ENCODE measurements around the gene MRGPRD.

Gene MRGPRD

DNA sequence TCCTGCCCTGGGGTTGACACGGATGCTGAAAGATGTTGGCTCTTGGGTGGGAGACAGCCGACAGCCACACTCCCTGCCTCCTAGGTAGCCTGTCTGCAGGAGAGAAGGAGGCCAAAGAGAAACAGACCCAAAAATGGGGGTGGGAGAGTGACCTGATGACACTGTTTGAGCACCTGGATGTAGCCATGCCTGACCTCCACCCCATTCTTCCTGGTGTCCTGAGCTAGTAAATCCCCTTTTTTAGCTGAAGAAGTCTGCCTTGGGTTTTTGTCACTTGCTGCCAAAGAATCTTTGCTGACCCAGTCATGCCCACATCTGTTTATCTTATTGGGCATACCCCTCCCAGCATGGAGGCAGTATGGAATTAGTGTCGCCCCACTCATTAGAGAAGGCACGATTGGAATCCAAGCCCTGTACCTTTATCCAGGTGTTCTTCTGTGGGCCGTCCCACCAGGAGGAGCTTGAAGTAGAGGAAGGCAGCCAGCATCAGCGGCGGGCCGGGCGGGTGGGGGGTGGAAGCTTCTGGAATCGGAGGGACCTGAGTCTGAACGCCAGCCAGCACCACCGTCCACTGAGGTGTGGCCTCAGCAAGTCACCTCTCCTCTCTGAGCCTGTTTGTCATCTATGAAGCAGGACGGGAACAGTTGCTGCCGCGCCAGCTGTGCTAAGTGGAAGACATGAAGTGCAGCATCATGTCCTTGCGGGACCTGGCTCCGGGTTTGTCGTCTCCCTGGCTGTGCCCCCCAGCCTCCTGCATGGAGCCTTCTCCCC, 39.3 kb downstream of the MRGPRD start:
- DNase-seq = no peak

DNA sequence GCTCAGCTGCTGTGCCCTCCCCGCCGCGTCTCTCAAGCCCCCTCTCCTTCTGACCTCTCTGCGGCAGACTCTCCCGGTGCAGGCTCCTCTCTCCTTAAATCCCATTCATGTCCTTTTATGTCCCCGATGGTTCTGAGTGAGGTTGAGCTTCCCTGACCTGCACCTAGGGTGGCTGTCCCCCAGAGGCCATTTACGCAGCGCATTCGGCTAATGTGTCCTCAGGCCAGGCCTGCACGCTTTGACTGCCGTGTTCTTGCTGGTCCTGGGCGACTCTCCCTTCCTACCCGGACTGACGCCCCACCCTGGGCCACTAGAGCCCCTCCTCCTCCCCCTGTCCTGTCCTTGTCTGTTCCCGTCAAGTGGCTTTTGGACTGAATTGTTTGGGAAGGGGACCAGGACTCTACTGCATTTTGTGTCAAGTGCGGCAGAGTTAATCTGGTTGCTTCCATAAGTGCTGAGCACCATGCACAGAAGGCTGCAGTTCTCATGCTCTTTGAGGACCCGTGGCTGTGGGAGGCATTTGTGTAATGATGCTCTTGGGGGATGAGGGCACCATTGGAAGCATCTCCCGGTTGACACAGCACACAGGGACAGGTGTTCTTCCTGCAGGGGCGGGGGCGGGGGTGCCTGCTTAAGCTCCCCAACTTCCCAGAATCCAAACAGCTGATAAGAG, 40.0 kb downstream of the MRGPRD start:
- no peak for DNase-seq

DNA sequence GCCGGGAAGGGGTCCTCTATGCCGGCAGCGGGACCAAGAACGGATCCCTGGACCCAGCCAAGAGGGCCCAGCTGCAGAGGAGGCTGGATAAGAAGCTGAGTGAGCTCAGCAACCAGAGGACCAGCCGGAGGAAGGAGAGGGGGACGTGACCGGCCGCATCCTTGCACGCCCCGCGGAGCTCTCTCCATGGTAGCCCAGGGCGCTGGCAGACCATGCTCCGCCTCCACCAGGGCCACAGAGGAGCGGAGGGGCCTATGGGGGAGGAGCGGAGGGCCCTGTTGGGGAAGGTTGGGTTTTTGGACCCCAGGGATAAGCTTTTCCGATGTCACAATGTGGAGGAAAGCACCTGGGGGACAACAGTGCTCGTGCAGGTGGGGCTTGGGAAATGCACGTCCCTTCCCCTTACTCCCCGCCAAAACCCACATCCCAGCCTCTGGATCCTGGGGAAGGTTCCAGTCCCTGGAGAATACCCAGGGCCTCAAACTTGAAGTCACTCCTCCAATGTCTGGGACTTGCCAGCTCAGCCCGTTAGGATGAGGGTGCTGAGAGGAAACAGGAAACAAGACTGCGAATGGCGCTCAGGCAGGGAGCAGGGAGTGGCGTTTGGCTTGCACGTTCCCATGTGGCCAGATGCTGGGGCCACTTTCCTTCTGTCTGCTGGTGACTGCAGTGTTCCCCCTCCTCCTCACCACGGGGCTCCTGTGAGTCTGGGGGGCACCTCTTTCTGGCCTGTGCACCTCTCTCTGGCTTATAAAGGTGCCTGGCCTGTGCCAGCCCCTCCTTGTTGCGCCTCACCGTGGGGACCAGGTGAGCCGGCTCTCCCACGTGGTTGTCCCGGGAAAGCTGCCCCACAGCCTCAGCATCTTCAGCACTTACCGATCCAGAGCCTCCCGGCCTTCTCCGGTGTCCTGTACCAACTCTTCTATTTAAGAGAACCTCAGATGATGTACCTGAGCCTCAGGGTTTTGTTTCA, 40.9 kb downstream of the MRGPRD start:
- DNase-seq = no peak

DNA sequence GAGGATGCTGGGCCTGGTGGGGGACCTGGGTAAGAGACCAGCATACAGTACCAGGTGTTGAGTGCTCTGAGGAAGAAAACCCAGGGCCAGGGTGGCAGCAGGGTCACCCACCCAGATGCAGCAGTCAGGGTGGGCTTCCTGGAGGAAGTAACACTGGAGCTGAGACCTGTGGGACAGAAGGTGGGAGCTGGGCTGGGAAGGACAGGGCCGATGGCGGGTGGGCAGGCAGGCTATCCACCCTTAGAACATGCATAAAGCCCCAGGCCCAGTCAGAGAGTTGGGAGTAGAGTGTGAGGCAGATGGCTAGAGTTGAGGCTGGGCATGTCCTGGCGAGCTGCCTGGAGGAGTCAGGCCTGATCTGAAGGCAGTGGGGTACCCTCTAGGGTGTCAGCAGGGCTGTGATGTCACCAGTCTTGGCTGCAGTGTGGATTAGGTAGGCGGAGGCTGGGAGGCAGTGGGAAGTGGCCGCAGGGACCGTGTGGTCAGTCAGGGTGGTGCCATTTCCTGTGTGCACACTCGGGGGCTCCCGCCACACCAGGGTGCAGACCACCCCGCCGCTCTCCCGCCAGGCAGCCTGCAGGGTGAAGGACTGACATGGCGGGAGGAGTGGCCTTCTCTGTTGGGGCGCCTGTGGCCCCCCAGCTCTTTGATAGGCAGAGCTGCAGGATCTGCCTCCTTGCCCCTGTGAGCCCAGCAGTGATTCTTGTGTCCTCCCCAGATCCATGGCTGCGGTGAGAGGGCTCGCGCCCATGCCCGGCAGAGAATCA, 41.8 kb downstream of the MRGPRD start:
- no peak for DNase-seq

DNA sequence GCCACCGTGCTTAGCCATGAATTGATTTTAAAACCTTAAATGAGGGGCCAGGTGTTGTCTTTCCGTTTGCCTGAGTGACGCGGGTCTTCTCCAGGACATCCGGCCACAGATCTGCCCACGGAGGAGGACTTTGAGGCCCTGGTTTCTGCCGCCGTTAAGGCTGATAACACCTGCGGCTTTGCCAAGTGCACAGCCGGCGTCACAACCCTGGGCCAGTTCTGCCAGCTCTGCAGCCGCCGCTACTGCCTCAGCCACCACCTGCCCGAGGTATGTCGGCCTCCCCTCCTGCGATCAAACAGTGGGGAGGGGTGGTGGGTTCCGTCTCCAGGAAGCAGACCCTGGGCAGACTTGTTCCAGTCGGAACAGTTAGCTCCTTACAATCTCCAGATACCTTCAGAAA, 42.7 kb downstream of the MRGPRD start:
- DNase-seq = no peak

DNA sequence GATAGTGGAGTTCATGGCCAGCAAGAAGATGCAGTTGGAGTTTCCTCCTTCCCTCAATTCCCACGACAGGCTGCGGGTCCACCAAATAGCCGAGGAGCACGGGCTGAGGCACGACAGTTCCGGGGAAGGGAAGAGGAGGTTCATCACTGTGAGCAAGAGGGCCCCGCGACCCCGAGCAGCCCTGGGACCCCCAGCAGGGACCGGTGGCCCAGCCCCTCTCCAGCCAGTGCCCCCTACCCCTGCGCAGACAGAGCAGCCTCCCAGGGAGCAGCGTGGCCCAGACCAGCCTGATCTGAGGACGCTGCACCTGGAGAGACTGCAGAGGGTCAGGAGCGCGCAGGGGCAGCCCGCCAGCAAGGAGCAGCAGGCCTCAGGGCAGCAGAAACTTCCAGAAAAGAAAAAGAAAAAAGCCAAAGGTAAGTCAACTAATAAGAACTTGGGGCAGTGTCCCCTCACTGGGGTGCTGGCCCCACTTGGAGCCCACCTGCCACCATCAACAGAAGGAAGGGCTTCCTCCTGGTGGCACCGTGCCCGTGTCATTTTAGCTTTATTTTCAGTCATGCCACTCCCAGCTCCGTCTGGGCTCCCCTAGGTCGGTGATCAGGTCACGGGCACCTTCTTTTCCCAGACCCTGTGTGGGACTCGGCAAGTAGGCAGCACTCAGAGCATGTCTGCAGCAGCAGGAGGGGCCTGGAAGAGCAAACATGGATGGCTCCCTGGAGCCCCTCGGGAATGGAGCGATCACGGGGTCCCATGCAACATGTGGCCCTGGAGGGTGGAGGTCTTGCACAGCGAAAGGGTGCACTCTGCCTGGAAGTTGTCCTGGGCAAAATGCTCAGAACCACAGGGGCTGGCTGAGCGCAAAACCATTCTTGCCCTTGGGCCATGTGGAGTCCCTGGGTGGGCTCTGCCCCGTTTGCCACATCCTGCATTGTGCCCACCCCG, 43.8 kb downstream of the MRGPRD start:
- DNase-seq = no peak

DNA sequence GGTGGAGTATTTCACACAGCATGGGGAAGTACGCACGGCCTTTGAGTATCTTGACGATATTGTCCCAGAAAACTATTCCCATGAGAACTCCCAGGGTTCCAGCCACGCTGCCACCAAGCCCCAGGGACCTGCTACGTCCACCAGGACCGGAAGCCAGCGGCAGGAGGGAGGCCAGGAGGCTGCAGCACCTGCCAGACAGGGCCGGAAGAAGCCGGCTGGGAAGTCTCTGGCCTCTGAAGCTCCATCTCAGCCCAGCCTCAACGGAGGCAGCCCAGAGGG, 44.5 kb downstream of the MRGPRD start:
- DNase-seq = no peak

DNA sequence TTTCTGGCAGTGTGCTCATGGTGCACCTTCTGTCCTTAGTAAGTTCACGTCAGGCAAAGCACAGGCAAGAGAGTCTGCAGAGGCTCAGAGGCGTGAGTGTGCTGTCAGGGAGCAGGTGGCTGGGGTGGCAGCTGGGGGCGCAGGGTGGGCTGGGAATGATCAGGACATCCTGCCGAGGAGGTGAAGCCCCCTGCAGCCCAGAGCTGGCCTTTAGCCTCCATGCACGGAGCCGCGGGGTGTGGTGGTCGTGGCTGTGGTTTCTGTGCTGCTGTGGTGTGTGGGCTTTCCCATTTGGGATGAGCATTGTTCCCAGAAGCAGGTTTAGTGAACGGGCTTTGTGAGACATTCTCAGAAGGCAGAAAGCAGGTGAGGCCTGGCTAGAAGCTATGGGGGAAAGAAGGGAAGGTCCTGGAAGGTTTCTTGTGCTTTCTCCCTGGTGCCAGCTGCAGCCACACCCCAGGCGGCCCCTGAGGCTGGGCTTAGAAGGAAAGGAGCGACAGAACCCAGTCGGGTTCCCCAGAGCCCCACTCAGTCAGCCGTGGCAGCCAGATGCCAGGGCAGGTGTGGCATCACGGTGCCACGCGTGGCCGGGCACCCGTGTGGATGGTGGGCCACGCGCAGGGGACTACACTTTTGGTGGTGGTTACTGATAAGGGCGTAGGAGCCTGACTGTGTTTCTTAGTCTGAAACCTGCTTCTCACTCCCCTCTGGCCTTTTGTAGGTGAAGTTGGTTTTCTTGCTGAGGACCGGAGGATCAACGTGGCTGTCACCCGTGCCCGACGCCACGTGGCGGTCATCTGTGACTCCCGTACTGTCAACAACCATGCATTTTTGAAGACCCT, 45.0 kb downstream of the MRGPRD start:
- no peak for DNase-seq

DNA sequence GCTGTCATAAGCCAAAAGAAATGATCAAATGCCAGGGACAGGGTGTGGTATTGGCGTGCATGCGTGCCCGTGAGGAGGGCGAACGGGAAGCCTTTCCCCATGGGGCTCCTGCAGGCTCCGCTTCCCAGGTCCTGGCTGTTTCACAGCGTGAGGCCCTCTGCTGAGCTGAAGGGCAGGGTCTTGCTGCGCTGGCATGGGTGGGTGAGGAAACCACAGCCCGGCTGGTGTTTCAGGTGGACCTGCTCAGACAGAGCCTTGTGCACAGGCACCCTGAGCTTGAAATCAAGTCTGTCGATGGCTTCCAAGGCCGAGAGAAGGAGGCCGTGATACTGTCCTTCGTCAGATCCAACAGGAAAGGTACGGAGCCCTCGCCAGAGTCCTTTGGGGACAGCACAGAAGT, 45.7 kb downstream of the MRGPRD start:
- DNase-seq = no peak

DNA sequence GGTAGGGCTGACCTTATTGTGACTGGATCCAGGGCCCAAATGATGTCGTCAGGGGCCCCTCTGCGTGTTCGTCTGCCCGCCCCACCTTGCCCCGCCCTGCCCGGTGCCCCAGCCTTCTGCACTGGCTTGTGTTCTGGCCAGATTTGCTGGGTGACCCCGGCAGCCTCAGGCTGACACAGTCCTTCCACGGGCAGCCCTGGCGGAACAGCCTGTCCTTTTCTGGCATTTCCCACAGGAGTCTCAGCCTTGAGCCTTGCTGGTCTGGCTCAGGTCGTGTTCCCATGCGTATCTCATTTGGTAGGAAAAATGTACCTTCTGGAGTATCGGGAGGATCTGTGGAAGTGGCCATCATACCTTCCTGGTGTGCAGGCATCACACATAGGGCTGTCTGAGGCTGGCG, 46.1 kb downstream of the MRGPRD start:
- no peak for DNase-seq

DNA sequence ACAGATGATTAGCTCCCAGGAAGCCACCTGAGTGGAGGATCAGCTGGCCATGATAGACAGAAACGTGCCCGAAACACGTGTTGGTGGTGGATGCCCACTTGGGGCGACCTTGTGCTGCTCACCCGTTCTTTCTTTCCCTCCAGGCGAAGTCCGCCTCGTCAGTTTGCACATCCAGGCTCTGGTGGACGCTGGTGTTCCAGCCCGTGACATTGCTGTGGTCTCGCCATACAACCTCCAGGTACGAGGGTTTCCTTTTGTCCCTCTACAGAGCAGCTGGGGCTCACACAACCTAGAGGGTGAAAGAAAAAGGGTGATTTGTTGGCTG, 46.5 kb downstream of the MRGPRD start:
- no peak for DNase-seq

DNA sequence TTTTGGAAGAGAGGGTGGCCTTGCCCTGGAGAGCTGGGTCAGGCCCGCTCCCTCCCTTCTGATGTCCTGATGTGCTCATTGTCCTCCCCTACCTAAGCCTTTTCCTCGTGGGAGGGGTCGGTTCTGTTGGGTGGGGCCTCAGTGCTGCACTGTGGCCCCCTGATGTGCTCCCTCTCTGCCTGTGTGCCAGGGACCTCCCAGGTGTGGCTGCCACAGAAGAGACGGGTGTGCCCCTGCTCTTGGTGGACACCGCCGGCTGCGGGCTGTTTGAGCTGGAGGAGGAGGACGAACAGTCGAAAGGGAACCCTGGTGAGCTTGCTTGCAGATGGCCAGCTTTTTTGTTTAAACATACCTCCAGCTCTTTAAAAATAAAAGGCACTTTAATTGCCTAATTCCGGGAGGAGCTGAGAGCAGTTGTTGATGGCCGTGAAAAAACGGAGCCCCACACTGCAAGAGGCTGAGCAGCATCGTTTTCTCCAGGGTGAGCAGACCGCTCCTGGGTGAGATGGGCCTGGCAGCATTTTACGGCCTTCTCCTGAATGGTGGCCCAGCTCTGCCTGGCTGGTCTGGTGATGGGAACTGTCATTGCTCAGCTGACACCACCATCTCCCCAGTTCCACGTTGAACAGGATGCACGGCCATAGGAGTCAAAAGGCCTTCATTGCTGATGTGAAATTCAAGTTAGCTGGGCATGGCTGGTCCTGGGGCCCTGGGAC, 47.0 kb downstream of the MRGPRD start:
- no peak for DNase-seq

DNA sequence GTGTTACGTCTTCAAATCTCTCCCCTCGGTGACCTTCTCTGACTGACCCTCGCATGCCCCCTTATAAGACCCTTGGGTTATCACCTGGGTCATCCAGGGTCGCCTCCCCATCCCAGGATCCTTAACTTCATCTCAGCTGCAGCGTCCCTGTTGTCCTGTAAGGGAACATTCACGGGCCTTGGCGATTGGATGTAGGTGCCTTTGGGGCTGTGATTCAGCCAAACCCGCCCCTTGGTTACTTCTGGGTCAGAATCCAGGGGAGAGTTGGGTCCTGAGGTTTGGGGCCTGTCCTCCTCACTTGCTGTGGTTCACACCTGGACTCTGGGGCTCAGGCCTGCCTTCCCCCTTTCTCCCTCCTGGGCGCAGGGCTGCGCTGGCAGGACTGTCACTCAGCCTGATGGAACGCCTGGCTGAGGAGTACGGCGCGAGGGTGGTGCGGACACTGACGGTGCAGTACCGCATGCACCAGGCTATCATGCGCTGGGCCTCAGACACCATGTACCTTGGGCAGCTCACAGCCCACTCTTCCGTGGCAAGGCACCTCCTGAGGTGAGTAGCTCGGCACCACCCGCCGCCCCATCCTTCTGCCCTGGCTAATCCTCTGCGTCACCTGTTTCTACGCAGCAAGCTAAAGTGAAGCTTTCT, 47.7 kb downstream of the MRGPRD start:
- no peak for DNase-seq

DNA sequence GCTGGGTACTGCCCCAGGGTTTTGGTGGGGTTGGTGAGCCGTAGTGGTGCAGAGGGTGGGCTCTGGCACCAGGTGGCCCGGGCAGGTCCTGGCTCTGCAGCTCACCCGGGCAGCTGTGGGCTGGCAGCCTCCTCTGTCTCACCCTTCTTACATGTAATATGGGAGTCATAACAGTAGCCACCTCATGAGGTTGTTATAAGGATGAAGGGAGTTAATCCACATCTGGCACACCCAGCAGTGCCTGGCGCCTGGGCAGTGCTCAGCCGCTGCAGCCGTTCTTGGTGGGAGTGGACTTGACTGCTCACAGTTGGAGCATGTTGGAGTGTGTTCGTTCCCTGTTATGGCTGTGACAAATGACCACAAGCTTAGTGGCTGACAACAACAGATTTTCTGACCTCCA, 48.4 kb downstream of the MRGPRD start:
- DNase-seq = no peak

DNA sequence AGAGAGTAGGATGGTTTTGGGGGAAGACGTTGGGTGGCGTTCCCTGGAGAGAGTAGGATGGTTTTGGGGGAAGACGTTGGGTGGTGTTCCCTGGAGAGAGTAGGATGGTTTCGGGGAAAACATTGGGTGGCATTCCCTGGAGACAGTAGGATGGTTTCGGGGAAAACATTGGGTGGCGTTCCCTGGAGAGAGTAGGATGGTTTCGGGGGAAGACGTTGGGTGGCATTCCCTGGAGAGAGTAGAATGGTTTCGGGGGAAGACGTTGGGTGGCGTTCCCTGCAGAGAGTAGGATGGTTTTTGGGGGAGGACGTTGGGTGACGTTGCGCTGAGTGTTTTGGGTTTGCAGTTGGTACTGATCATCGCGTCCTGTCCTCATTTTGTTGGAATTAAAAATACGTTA, 48.9 kb downstream of the MRGPRD start:
- DNase-seq = no peak

DNA sequence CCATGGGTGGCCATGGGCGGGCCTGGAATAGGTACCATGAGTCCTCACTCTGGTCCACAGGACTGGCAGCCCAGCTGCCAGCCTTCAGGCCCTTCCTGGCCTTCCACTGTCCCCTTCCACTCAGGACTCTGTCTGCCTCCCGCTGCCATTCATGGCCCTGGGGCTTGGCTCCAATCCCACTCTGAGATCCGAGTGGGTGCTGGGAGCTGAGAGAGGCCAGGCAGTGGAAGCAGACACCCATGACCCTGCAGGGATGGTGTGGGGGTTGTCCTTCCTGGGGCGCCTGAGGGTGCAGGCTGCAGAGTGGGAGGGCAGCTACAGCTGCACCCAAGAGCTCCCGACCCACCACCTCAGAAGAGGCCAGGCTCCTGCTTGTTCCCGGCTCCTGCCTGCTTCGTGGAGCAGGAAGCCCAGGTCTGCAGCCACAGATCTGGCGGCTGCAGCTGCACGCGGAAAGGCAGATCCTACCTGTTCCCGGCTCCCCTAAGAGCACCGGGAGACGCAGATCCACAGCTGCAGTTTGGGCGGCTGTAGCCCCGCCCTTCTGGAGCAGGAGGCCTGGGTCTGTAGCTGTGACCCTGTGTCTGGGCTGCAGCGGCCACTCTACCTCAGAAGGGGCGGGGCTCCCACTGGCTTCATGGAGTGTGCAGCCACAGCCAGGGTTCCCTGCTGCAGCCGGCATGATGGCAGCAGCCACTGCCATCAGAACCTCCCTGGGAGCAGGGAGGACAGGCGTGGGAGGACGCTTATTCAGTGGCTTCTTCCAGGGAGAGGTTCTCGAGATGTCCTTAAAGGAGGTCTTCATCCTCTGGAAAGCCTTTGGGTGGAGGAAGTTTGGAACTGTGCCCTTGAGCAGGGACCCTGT, 49.6 kb downstream of the MRGPRD start:
- DNase-seq = no peak
